Colonic mucosa (tissue), 4 donors: ENCODE measurements around the gene ZNF519. TPM values are rescaled to one million over a fixed set of nuclear protein-coding genes. Genes with fewer than 3 reads are reported as not detected.

Experiments
- DNase-seq: peaks from one replicate; pipeline ENCODE4 v3.0.0-alpha.2; 2020
- H3K27ac ChIP-seq: fragments of 200-600 bp; one replicate; pipeline ENCODE4 v1.8.0; 2021
- H3K27me3 ChIP-seq: fragments of 200-600 bp; one replicate; pipeline ENCODE4 v1.8.0; 2021
- H3K36me3 ChIP-seq: fragments of 200-600 bp; one replicate; pipeline ENCODE4 v1.8.0; 2021
- H3K4me1 ChIP-seq: fragments of 200-600 bp; one replicate; pipeline ENCODE4 v1.8.0; 2021; ENCODE audit warnings: mild to moderate bottlenecking
- H3K4me3 ChIP-seq: fragments of 200-600 bp; one replicate; pipeline ENCODE4 v1.8.0; 2021
- H3K9ac ChIP-seq, 2 donors: one replicate each; pipeline ENCODE4 v1.7.0; 2013; ENCODE audit warnings: control low read depth in 2 of 2, low read depth in 2 of 2, low read length in 2 of 2
- H3K9me3 ChIP-seq: fragments of 200-600 bp; one replicate; pipeline ENCODE4 v1.8.0; 2021
- intact Hi-C: fragments of 100-400 bp; cut with DNase I; formaldehyde crosslinking; loops from one replicate; pipeline ENCODE4 v1.14.1; 2022
- total RNA-seq, 2 donors: library from RNA; stranded (reverse); fragmentation: NEBNext Ultra II Directional in 1 of 2; extraction: Animal tissue kit (Norgen Biotek cat#: 25700) in 1 of 2; gene quantifications; one replicate each; pipeline ENCODE4 v1.2.1, GENCODE V29; 2021
- TF ChIP-seq, protein P1 (sequence below): fragments of 200-600 bp; IDR thresholded peaks from one replicate; pipeline ENCODE4 v1.8.0; 2022; ENCODE audit warnings: antibody characterized with exemption, mild to moderate bottlenecking
- donor health status: healthy.
- donor health status: DM: no; HTN: no; CAD: no.
- donor health status: DM: no; HTN: no; CAD: no.

ZNF519 gene
- total RNA-seq, 2 donors from 2014 or later, result 2.8 to 8.9 TPM

- H3K4me1 ChIP-seq, result no peaks in the 10 kb centered on the region
- intact Hi-C loops, result loop anchor here (5.0 kb wide), 1 partner anchor 259 kb away; no protein-coding TSS in a partner anchor
- H3K27me3 ChIP-seq, result no peaks in the 10 kb centered on the region
- H3K9me3 ChIP-seq, result no peaks in the 10 kb centered on the region
- H3K4me3 ChIP-seq, result no peak overlapping the region
- no peak overlapping the region for H3K27ac ChIP-seq
- DNase-seq, result no peak
- H3K36me3 ChIP-seq, result no peaks in the 10 kb centered on the region
- no peak overlapping the region for H3K9ac ChIP-seq
- TF ChIP-seq, protein P1, sequence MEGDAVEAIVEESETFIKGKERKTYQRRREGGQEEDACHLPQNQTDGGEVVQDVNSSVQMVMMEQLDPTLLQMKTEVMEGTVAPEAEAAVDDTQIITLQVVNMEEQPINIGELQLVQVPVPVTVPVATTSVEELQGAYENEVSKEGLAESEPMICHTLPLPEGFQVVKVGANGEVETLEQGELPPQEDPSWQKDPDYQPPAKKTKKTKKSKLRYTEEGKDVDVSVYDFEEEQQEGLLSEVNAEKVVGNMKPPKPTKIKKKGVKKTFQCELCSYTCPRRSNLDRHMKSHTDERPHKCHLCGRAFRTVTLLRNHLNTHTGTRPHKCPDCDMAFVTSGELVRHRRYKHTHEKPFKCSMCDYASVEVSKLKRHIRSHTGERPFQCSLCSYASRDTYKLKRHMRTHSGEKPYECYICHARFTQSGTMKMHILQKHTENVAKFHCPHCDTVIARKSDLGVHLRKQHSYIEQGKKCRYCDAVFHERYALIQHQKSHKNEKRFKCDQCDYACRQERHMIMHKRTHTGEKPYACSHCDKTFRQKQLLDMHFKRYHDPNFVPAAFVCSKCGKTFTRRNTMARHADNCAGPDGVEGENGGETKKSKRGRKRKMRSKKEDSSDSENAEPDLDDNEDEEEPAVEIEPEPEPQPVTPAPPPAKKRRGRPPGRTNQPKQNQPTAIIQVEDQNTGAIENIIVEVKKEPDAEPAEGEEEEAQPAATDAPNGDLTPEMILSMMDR, result no peak
Observed at GRCh38 chr18:14085770-14086457, 46.3 kb downstream of the ZNF519 start.

- no peaks in the 10 kb centered on the region for H3K4me1 ChIP-seq
- intact Hi-C loops, result no loop called here
- TF ChIP-seq, protein P1, result no peak
- no peaks in the 10 kb centered on the region for H3K9me3 ChIP-seq
- H3K36me3 ChIP-seq, result no peaks in the 10 kb centered on the region
- H3K4me3 ChIP-seq, result no peak overlapping the region
- H3K27me3 ChIP-seq, result no peaks in the 10 kb centered on the region
- no peak overlapping the region for H3K27ac ChIP-seq
- H3K9ac ChIP-seq, result no peak overlapping the region
- no peak for DNase-seq
Observed at GRCh38 chr18:14075196-14075595, 57.0 kb downstream of the ZNF519 start.

DNA sequence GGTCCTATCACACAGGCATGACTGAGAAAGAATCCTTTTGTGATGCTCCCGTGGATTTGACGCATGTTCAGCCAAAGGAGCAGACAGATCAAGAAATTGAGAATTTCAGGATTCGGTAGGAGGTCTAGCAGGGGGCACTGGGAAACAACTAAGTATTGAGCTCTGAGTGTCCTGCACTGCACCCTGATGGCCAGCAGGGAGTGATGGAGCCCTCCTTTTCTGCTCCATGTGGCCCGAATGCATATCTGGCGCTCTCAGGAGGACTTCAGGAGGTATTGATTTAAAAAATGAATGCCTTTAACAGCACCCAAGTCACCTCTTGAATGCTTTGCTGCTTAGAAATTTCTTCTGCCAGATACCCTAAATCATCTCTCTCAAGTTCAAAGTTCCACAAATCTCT, 58.0 kb downstream of the ZNF519 start:
- intact Hi-C loops, result no loop called here
- no peaks in the 10 kb centered on the region for H3K27me3 ChIP-seq
- H3K9me3 ChIP-seq, result no peaks in the 10 kb centered on the region
- H3K4me1 ChIP-seq, result no peaks in the 10 kb centered on the region
- DNase-seq, result no peak
- H3K36me3 ChIP-seq, result no peaks in the 10 kb centered on the region
- H3K4me3 ChIP-seq, result no peak overlapping the region
- TF ChIP-seq, protein P1, result no peak
- no peak overlapping the region for H3K27ac ChIP-seq
- H3K9ac ChIP-seq, result no peak overlapping the region

- Histone ChIP-seq H3K4me3 (no peak overlapping the region), H3K9ac (no peak overlapping the region), H3K9me3 (no peaks in the 10 kb centered on the region), H3K27ac (no peak overlapping the region), H3K36me3 (no peaks in the 10 kb centered on the region), H3K4me1 (no peaks in the 10 kb centered on the region), H3K27me3 (no peaks in the 10 kb centered on the region)
- TF ChIP-seq, protein P1, result no peak
- intact Hi-C loops, result no loop called here
- no peak for DNase-seq
Observed at GRCh38 chr18:14053661-14054060, 78.6 kb downstream of the ZNF519 start.

Other genes starting within 250 kb of the ZNF519 start
- gene MC2R, start 216.9 kb downstream of the ZNF519 start, total RNA-seq, result not detected